ENCODE data around the gene PTTG1IP2. TPM values are rescaled to one million over a fixed set of nuclear protein-coding genes. Genes with fewer than 3 reads are reported as not detected.

PTTG1IP2 gene
- total RNA-seq, 1 experiment from 2014 or later = not detected

DNA sequence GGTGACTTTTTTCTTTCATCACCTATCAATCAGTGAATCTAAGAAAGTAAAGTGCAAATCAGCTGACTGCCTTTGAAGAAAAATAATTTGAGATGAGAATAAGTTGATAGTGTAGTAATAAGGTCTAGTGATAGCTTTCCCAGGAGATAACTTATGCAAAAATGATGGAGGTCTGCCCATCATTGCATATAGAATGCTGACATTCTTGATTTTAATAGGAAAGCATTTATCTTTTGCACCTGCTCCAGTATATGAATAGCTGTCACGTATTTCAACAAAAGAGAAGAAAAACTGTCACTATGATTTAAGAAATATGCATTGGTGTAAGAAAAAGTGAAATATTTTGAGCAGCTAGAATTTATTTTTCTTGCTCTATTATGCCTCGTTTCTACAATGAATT, 46.8 kb downstream of the PTTG1IP2 start:
- Histone ChIP-seq H2AFZ (ENCODE audit: low read depth, low read length, poor library complexity, severe bottlenecking) (no peak overlapping the region), H3K9me2 (ENCODE audit: insufficient read depth) (no peaks in the 10 kb centered on the region), H3K4me3 (replicated peaks in 1 of 2; ENCODE audit: low read depth in 1 of 2, low read length in 2 of 2) (no peak overlapping the region), H4K20me1 (ENCODE audit: insufficient read depth) (no peaks in the 10 kb centered on the region), H3K9me3 (ENCODE audit: control insufficient read depth in 1 of 2, insufficient read depth in 1 of 2, low read depth in 1 of 2, low read length in 2 of 2) (no peaks in the 10 kb centered on the region), H3K27ac (ENCODE audit: low read depth, low read length) (no peak overlapping the region), H3K27me3 (ENCODE audit: insufficient read depth, low read length) (no peaks in the 10 kb centered on the region), H3K4me1 (ENCODE audit: control insufficient read depth in 1 of 2, insufficient read depth in 2 of 2, low read length in 2 of 2) (no peaks in the 10 kb centered on the region), H3K79me2 (ENCODE audit: insufficient read depth, low read length) (no peaks in the 10 kb centered on the region), H3K9ac (ENCODE audit: low read length) (no peak overlapping the region), H3K36me3 (ENCODE audit: control insufficient read depth in 1 of 2, insufficient read depth in 2 of 2, low read length in 2 of 2) (no peaks in the 10 kb centered on the region), H3K4me2 (ENCODE audit: low read length) (no peak overlapping the region)
- RAD21 ChIA-PET (ENCODE audit: low non-redundant PET in 1 of 2, low total read pairs in 2 of 2, uncharacterized antibody in 2 of 2, unreplicated experiment in 2 of 2) = no interaction called here
- TF ChIP-seq YY1 (IDR thresholded peaks at IDR 0.05; ENCODE audit: extremely low read depth, insufficient replicate concordance, low read depth, low read length) (no peak), EZH2 (IDR thresholded peaks at IDR 0.05) (no peak), SRF (IDR thresholded peaks at IDR 0.05; ENCODE audit: low read depth) (no peak), POLR2AphosphoS5 (IDR thresholded peaks at IDR 0.05; ENCODE audit: low read depth, low read length) (no peak), FOSL1 (IDR thresholded peaks at IDR 0.05; ENCODE audit: low read depth) (no peak), TCF7L2 (IDR thresholded peaks at IDR 0.05; ENCODE audit: borderline replicate concordance, extremely low read depth, insufficient read depth, insufficient read length) (no peak), SP1 (IDR thresholded peaks at IDR 0.05; ENCODE audit: low read depth) (no peak), POLR2A (IDR thresholded peaks at IDR 0.05; ENCODE audit: borderline replicate concordance, extremely low read depth, insufficient read depth, insufficient read length) (no peak), JUND (IDR thresholded peaks at IDR 0.05) (no peak), ELF1 (IDR thresholded peaks at IDR 0.05; ENCODE audit: borderline replicate concordance, low read depth) (no peak), RAD21 (IDR thresholded peaks at IDR 0.05; ENCODE audit: low read depth) (no peak), CEBPB (IDR thresholded peaks at IDR 0.05; ENCODE audit: low read depth) (no peak), SIN3A (IDR thresholded peaks at IDR 0.05; ENCODE audit: low read depth) (no peak), ZFX (IDR thresholded peaks at IDR 0.05) (no peak)
- TF ChIP-seq, protein P1, sequence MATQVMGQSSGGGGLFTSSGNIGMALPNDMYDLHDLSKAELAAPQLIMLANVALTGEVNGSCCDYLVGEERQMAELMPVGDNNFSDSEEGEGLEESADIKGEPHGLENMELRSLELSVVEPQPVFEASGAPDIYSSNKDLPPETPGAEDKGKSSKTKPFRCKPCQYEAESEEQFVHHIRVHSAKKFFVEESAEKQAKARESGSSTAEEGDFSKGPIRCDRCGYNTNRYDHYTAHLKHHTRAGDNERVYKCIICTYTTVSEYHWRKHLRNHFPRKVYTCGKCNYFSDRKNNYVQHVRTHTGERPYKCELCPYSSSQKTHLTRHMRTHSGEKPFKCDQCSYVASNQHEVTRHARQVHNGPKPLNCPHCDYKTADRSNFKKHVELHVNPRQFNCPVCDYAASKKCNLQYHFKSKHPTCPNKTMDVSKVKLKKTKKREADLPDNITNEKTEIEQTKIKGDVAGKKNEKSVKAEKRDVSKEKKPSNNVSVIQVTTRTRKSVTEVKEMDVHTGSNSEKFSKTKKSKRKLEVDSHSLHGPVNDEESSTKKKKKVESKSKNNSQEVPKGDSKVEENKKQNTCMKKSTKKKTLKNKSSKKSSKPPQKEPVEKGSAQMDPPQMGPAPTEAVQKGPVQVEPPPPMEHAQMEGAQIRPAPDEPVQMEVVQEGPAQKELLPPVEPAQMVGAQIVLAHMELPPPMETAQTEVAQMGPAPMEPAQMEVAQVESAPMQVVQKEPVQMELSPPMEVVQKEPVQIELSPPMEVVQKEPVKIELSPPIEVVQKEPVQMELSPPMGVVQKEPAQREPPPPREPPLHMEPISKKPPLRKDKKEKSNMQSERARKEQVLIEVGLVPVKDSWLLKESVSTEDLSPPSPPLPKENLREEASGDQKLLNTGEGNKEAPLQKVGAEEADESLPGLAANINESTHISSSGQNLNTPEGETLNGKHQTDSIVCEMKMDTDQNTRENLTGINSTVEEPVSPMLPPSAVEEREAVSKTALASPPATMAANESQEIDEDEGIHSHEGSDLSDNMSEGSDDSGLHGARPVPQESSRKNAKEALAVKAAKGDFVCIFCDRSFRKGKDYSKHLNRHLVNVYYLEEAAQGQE (IDR thresholded peaks at IDR 0.05; ENCODE audit: low read depth) = no peak
- TF ChIP-seq, protein P2, sequence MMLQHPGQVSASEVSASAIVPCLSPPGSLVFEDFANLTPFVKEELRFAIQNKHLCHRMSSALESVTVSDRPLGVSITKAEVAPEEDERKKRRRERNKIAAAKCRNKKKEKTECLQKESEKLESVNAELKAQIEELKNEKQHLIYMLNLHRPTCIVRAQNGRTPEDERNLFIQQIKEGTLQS (IDR thresholded peaks at IDR 0.05) = no peak
- TF ChIP-seq, protein P3, sequence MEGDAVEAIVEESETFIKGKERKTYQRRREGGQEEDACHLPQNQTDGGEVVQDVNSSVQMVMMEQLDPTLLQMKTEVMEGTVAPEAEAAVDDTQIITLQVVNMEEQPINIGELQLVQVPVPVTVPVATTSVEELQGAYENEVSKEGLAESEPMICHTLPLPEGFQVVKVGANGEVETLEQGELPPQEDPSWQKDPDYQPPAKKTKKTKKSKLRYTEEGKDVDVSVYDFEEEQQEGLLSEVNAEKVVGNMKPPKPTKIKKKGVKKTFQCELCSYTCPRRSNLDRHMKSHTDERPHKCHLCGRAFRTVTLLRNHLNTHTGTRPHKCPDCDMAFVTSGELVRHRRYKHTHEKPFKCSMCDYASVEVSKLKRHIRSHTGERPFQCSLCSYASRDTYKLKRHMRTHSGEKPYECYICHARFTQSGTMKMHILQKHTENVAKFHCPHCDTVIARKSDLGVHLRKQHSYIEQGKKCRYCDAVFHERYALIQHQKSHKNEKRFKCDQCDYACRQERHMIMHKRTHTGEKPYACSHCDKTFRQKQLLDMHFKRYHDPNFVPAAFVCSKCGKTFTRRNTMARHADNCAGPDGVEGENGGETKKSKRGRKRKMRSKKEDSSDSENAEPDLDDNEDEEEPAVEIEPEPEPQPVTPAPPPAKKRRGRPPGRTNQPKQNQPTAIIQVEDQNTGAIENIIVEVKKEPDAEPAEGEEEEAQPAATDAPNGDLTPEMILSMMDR (IDR thresholded peaks at IDR 0.05 in 2 of 3, conservative IDR thresholded peaks at IDR 0.05 in 1 of 3; ENCODE audit: borderline replicate concordance in 1 of 3, insufficient read depth in 1 of 3, low read depth in 2 of 3, low read length in 2 of 3) = no peak
- TF ChIP-seq, protein P4, sequence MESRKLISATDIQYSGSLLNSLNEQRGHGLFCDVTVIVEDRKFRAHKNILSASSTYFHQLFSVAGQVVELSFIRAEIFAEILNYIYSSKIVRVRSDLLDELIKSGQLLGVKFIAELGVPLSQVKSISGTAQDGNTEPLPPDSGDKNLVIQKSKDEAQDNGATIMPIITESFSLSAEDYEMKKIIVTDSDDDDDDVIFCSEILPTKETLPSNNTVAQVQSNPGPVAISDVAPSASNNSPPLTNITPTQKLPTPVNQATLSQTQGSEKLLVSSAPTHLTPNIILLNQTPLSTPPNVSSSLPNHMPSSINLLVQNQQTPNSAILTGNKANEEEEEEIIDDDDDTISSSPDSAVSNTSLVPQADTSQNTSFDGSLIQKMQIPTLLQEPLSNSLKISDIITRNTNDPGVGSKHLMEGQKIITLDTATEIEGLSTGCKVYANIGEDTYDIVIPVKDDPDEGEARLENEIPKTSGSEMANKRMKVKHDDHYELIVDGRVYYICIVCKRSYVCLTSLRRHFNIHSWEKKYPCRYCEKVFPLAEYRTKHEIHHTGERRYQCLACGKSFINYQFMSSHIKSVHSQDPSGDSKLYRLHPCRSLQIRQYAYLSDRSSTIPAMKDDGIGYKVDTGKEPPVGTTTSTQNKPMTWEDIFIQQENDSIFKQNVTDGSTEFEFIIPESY (IDR thresholded peaks at IDR 0.05; ENCODE audit: extremely low read depth, insufficient replicate concordance, low read length) = no peak
- TF ChIP-seq, protein P5, sequence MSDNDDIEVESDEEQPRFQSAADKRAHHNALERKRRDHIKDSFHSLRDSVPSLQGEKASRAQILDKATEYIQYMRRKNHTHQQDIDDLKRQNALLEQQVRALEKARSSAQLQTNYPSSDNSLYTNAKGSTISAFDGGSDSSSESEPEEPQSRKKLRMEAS (IDR thresholded peaks at IDR 0.05) = no peak
- DNase-seq (ENCODE audit: low read depth, low spot score) = no peak
- BruUV-seq (replicated peaks) = no TSS peak
- intact Hi-C loops (cut with micrococcal nuclease) = no loop called here
- CTCF ChIA-PET = no interaction called here
- ATAC-seq = no peak
- POLR2A ChIA-PET = no interaction called here

Data from HCT116 (cell line).